Esophagus mucosa (tissue), 1 donor: ENCODE measurements around the gene ADAMTS13. TPM values are rescaled to one million over a fixed set of nuclear protein-coding genes. Genes with fewer than 3 reads are reported as not detected.

ENCODE experiments used
- ATAC-seq: fragments of 200-7000 bp; cut with Tn5 transposase; one replicate; pipeline ENCODE4 v1.9.1; 2020
- total RNA-seq: library from RNA; stranded (reverse); gene quantifications from one replicate; pipeline ENCODE4 v1.2.4, GENCODE V29; 2023
- donor health status: DM: yes; HTN: yes; CAD: no.

ADAMTS13 gene
- total RNA-seq, 1 donor from 2014 or later = 0.92 TPM

DNA sequence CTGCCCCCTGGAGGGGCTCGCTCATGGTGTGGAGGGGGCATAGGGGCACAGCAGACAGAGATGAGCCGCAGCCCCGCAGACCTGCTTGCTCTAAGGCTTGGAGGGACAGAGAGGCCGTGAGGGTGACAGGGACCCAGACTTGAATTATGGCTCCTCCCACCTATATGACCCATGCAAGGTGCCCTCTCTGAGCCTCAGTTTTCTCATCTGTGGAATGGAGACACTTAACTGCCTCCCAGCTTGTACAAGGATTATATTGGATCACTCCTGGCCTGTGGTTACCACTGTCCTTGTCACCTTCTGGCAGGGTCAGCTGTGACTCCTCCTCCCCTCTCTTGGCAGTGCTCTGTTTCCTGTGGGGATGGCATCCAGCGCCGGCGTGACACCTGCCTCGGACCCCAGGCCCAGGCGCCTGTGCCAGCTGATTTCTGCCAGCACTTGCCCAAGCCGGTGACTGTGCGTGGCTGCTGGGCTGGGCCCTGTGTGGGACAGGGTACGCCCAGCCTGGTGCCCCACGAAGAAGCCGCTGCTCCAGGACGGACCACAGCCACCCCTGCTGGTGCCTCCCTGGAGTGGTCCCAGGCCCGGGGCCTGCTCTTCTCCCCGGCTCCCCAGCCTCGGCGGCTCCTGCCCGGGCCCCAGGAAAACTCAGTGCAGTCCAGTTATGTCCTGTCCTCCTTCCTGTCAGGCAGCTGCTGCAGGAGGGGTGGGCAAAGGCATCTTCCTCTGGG, 32.9 kb downstream of the ADAMTS13 start:
- no peak for ATAC-seq

DNA sequence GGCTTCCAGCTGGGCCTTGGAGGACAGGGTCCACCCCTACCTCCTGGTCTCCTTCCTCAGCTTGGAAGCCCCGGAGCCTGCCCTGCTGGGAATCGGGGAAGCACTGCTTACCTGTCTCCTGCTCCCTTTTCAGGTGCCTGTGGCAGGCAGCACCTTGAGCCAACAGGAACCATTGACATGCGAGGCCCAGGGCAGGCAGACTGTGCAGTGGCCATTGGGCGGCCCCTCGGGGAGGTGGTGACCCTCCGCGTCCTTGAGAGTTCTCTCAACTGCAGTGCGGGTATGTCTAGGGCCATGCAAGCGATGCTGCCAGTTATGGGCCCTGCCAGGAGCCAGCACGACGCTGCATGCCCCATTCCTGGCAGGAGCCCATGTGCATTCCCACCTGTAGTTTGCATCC, 33.8 kb downstream of the ADAMTS13 start:
- ATAC-seq = no peak

DNA sequence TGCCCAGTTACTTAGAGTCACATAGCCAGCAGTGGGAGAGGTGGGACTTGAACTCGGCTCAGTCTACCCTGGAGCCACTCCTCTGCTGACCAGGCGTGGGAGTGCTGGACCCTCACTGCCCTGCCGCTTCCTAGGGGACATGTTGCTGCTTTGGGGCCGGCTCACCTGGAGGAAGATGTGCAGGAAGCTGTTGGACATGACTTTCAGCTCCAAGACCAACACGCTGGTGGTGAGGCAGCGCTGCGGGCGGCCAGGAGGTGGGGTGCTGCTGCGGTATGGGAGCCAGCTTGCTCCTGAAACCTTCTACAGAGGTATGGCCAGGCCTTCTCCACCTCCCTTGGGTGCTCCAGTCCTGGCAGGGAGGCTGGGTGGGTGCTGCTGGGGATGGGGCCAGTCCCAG, 34.2 kb downstream of the ADAMTS13 start:
- no peak for ATAC-seq

DNA sequence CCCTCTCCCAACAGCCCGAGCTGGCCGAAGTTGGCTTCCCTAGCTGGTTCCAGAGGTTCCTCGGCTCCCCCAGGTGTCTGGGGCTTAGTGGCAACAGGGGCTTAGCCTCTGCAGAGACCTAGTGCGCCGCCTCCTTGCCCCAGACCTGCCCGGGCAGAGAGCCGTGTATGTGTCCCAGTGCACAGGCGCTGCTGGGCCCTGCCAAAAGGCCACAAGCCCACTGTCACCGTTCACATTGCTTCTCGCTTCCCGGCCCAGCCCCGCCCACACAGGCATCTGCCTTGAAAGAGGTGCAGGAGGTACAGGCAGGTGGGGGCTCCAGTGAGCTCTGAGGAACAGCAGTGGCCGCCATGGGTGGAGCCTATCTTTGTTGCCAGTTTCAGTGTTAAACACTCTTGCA, 35.1 kb downstream of the ADAMTS13 start:
- no peak for ATAC-seq

DNA sequence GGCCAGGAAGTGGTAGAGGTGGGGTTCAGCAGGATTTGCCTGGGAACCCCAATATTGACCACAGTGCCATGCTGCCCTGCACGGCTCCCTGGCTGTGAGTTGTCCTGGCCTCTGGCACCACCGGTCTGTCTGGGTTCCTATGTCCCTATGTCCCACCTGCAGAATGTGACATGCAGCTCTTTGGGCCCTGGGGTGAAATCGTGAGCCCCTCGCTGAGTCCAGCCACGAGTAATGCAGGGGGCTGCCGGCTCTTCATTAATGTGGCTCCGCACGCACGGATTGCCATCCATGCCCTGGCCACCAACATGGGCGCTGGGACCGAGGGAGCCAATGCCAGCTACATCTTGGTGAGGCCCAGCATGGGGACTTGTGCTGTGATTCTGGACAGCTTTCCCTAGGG, 35.6 kb downstream of the ADAMTS13 start:
- ATAC-seq = no peak

DNA sequence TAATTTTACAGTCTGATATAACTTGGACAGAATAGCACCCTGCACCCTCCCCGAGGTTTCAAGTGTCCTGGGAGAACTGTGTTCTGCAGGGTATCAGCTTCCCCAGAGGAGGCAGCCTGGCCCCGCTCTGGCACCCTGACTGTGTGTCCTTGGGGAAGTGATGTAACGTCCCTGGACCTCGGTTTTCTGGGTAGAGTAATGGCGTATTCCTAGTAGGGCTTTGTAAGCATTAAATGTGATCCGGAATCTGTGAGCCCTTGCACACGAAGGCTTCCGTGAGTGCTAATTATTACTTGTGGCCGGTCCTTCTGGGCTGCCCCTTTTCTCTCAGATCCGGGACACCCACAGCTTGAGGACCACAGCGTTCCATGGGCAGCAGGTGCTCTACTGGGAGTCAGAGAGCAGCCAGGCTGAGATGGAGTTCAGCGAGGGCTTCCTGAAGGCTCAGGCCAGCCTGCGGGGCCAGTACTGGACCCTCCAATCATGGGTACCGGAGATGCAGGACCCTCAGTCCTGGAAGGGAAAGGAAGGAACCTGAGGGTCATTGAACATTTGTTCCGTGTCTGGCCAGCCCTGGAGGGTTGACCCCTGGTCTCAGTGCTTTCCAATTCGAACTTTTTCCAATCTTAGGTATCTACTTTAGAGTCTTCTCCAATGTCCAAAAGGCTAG, 36.6 kb downstream of the ADAMTS13 start:
- no peak for ATAC-seq

DNA sequence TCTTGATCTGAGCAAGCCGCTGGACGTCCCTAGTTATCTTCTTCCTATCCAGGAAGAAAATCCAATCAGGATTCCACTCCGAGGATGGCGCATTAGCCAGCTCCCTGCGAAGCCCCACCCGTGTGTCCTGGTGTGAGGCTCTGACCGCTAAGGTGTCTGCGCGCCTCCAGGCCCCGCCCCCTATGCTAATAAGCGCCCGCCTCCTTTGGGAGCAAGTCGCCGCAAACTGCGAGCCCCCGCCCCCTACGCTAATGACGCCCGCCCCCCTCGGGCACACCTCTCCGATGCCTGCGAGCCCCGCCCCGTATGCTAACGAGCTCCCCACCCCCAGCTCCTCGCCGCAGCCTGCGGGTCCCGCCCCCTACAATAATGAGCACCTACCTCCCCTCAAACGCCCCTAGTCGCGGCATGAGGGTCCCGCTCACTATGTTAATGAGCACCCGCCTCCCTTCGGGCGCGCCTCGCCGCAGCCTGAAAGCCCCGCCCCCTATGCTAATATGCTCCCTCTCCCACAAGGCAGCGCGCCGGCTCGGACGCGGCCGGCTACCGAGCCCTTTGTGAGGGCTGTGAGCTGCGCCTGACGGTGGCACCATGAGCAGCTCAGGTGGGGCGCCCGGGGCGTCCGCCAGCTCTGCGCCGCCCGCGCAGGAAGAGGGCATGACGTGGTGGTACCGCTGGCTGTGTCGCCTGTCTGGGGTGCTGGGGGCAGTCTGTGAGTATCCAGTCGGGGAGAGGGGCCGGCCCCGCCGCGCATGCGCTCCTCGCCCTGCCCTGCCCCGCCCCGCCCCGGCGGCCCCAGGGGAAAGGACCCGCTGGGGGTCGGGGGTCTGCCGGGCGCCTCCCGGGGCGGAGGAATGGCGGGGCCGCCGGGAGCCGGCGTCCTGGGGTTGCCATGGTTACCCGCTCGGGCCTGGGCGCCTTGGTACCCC, 37.6 kb downstream of the ADAMTS13 start, which contains the start of gene CACFD1:
TSS of gene CACFD1 (plus strand) at position 503 of the 929 bp plus-strand sequence. CDS start at position 592, 89 bp downstream.
- ATAC-seq = peak; percentile 87

DNA sequence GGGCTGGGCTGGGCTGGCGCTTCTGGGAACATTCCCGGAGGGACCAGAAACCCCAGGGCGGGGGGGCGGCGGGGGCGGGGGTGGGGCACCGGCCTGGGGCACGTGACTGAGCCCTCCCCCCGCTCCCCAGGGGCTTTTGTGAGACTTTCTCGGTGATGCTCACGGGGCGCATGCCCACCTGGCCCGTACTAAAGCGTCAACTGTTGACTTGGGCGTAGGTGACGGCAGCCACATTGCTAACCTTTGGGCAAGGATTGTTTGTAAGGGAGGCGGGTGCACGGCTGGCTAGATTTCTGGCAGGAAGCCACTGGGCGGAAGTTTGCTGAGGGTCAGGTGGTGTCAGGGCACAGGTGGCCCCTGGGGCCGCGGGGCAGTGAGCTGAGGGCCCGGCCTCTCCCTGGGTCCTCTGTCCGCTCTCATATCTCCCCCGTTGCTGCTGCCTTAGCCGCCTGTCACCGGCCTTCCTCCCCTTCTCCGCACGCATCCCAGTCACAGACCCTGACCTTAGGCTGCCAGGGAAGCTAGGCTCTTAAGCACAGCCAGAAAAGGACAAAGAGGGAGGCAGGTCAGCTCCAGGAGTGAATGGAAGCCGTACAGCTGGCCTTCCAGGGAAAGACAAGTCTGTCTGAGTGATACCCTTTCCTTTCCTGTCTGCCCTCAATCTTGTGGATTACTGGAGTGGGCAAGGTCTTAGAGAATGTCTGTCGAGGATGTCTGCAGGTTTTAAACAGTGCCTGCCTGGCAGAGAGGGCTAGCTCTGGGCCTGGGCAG, 38.4 kb downstream of the ADAMTS13 start:
- peak; percentile 10 for ATAC-seq

DNA sequence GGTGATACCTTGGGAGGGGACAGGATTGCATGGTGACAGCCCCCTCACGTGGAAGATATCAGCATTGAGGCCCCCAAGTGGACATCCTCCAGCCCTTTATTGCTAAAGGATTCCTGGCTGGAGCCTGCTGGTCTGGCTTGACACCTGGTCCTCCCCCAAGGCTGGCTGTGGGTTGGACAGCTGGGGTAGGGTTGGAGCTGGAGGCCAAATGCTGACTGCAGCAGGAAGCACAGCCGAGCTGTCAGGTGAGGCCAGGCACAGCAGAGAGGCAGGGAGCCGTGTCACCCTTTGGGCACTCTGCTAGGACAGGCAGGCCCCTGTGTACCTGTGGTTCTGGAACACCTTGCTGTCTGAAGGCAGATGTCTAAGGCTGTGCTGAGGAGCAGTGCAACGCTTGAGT, 39.8 kb downstream of the ADAMTS13 start:
- no peak for ATAC-seq

DNA sequence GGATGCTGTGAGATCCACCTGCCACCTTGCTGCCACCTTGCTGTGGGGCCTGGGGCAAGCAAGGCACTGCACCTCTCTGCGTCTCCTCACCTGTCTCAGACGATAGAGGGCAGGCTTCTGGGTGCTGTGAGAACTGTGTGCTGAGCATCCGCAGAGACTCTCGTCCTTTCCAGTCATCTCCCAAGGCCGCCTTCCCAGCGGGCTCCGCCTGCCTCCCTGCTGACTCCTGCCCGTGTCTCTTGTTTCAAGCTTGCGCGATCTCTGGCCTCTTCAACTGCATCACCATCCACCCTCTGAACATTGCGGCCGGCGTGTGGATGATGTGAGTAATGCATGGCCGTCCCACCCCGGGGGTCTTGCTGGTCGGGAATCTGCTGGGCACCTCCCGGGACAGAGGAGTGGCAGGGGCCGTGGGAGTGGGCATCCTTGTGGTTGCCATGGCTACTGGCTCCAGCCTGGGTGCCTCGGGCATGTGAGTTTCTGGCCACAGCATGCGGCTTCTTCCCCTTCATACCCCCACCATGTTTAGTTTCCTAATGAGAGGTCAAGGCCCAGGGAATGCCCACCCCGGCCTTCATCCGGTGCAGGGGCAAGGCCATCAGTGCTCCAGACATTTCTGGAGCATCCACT, 41.2 kb downstream of the ADAMTS13 start:
- ATAC-seq = no peak

DNA sequence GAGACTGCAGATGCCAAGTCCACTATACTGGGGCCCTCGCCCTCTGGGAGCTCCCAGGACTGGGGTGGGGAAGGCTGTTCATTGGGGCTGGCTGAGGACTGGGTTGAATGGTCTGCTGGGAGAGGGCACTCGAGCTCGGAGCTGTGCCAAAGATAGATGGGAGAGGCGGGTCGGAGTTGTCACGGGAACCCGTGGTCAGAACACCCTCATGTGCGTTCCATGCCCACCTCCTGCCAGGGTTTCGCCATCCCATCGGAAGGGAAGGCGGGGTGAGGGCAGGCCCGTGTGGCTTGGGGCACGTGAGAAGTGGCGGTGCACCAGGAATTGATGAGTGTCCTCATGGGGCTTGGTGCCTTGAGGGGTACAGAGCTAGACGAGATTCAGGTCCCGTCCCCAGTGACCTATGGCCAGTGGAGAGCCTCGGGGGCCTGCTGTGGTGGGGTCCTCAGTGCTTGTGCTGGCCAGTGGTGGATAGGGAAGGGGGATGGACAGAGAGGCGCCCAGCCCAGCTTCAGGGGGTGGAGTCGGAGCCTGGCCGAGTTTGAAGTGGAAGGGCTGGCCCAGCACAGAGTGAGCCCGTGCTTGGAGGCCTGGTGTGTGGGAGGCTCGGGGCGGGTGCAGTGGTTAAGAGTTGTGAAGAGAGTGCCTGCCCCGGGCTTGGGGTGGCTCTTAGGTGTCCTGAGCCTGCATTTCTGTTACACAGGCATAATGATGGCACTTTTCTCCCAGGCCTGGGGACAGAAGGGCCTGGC, 41.9 kb downstream of the ADAMTS13 start:
- ATAC-seq = no peak

DNA sequence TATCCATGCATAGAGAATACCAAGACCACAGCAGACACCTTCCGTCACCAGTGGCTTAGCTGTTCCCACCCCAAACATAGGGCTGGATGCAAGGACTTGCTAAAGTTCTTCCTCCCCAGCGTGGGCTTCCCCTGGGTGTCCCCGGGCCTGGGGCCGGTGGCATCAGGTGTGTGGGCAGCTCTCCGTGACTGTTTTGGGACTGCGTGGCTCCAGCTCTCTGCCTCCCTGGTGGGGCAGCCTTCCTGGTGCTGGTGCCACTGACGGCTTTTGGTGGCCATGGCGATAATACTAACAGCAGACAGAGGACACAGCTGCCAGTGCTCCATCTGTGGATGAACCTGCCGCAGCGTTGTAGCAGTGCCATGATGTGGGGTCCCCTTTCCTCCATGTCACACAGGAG, 42.5 kb downstream of the ADAMTS13 start:
- ATAC-seq = no peak

DNA sequence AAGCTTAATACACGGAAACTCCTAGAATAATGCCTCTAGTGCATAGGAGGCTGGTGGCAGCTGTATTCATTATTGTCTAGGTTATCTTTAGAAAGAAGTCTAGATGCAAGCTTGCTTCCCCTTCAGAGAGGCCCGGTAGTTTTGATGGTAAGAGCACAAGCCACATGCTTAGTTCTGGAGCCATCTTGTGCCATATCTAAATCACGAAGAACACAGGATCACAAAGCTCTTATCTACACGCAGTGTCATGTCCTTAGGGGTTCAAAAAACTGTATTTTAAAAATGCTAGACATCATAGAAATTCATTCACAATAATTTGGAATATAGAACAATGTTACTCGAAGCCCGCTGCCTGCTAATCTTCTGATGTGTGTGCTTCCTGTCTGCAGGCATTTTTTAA, 43.8 kb downstream of the ADAMTS13 start:
- ATAC-seq = no peak

DNA sequence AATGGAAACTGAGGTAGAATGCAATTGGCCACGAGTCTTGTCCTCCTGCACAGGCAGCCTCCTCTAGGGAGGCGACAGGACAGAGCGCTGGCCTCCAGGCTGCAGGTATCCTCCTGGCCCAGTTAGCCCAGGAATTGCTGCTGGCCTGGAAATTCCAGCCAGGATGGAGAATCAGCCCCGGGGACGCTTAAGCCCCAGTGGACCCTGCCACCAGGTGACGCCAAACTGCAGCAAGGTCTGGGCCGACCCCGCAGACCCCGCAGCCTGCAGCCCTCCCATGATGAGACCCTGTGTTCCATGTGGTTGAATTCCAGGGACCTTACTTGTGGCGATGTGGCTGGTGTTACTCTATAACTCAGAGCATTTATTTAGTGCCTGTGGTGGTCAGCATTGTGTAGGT, 44.9 kb downstream of the ADAMTS13 start:
- no peak for ATAC-seq

DNA sequence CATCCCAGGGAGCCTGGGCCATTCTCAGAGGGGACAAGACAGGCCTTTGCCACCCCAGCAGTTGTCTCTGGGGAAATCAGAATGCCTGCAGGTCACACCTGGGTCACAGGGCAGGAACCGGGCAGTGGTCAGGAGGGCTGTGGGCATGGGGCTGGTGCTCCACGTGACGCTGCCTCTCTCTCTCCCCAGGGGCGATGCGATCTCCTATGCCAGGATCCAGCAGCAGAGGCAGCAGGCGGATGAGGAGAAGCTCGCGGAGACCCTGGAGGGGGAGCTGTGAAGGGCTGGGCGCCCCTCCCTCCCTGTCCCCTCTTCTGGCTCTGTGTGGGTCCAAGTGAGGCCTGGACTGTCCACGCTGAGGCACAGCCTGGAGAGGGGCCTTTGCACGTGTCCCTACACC, 46.2 kb downstream of the ADAMTS13 start:
- no peak for ATAC-seq

DNA sequence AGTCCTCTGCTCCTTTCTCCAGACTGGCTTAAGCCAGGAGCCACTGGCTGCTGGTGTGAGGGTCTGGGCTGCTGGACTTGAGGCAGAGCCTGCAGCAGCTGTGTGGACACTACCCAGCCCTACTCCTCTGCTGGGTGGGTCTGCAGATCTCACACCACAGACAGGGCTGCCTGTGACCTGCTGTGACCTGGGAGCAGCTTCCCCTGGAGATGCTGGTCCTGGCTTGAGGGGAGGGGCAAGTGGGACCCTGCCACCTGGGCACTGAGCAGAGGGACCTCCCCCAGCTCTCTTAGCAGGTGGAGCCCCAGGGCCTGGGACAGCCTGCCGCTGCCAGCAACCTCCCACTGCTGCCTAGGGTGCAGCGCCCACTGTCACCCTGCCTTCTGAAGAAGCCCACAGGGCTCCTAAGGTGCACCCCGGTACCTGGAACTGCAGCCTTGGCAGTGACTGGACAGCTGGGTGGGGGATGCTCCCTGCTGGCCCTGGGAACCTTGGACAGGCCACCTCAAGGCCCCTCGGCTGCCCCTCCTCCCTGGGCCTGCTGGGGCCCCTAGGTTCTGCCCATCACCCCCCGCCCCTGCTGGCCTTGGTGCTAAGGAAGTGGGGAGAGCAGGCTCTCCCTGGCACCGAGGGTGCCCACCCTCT, 46.7 kb downstream of the ADAMTS13 start:
- no peak for ATAC-seq

DNA sequence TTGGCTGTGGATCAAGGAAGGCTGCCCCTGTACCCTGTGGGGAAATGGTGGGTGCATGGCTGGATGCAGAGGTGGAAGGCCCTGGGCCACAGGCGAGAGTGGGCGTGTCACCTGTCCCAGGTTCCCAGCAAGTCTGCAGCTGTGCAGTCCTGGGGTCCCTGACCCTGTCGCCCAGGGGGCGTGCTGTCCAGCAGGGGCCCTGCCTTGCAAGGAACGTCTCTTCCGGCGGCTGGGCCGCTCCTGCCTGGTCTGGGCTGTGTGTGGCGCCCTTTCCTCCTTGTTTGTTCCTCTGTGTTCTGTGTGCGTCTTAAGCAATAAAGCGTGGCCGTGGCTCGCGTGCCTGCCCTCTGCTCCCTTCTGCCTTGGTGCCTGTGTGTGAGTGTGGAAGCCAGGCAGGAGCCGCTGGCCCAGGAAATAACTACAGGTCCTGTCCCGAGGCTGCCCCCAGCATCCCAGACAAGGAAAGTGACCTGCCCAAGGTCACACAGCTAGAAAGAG, 48.3 kb downstream of the ADAMTS13 start:
- ATAC-seq = no peak

DNA sequence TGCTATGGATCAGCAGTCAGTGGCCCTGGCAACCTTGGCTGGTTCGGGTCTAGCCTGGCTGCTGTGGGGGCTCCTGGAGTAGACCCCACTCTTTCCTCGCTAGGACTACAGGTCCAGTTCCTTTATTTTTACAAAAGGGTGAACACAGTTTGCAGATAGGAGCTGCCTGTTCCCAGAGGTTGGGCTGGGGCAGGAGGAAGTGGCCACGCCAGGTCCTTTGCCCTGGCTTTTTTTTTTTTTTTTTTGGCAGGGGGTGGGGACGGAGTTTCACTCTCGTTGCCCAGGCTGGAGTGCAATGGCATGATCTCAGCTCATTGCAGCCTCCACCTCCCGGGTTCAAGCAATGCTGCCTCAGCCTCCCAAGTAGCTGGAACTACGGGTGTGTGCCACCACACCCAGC, 48.8 kb downstream of the ADAMTS13 start:
- ATAC-seq = no peak

DNA sequence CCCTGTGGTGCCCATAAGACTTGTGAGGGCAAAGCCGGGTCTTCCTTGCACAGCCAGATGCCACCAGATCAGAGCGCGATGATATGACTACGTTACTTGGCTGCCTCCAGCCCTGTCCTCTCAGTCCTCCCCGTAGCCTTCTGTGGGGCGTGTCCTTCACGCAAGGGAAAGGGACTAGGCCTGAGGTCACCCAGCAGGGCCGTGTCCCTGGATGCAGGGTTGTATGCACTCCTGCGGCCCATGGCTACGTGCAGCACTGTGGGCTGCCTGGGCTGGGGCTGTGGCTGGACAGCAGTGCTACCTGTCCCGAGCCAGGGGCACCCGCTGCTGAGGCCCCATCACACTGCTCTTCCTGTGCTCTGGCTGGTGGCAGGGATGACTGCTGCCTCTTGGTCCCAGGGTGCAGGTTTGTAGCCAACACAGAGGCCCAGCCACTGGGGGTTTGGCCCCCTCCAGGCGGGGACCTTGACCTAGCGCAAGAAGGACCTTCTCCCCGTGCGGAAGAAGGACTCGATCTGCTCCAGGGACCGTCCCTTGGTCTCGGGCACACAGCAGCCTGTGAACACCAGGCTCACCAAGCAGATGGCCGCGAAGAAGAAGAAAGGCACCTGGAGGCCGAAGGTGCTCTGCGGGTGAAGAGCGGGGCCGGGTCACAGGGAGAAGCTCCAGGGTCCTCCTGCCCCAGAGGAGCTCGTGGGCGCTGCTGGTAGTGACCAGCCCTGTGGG, 49.5 kb downstream of the ADAMTS13 start:
- no peak for ATAC-seq

DNA sequence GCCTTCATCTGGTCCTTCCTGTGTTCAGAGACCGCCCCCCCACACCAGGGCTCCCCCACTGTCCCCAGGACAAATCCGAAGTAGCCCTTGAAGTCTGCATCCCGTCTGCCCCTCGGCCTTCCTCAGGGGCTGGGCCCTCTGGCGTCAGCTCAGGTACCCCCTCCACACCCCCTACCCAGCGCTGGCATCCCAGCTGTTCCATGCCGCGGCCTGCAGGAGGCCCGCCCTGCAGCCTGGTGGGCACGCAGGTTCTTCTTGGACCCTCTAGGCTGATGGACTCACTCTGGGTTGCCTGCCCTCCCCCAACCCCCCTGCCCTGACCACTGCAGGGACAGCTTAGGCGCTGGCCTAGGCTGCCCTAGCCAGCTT, 50.1 kb downstream of the ADAMTS13 start:
- ATAC-seq = no peak
